NCI-H1105 (cell line): ENCODE measurements around the gene PIK3R2.

Experiments used
- DNase-seq: peaks from one replicate; lab custom pipeline; 2025; lab: John Stamatoyannopoulos, UW

The PIK3R2 gene

DNA sequence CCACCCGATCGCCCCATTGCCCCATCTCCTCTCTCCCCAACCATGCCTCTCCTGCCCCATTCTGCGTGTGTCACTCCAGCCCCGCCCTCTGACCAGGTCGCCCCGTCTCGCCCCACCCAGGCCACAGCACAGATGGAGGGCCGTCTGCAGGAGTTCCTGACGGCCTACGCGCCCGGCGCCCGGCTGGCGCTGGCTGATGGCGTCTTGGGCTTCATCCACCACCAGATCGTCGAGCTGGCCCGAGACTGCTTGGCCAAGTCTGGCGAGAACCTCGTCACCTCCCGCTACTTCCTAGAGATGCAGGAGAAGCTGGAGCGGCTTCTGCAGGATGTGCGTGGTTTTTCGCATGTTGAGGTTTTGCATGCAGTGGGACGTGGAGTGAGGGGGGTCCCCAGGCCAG lies 29.1 kb upstream of the PIK3R2 start:
- no peak for DNase-seq

DNA sequence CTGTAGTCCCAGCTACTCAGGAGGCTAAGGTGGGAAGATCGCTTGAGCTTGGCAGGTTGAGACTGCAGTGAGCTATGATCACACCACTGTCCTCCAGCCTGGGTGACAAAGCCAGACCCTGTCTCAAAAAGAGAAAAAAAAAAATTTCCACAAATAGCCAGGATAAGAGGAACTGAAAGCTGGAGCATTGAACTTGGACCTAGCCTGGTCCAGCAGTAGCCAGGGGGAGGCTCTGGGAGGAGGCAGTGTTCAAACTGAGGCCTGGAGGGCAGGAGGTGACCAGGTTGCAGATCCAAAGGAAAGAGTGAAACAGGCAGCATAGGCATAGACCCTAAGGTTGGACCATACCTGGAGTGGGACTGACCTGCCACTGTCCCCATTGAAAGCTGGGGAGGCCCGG lies 26.9 kb upstream of the PIK3R2 start:
- DNase-seq = no peak

DNA sequence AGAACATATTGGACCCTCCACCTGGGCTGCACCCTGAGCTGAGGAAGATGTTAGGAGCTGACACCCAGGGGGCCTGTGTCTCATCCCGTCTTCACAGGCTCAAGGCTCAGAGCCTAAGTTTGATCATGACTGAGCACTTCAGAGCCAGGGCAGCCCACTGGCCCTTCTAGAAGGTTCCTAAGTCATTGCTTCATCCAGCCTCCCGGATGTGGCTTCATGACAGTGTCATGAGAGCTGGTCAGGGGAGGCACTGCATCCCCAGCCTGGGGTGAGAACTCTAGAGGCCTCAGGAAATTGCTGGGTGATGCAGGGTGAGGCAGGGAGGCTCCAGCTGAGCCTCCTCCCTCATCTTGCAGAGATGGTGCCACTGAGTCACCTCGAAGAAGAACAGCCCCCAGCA lies 24.9 kb upstream of the PIK3R2 start:
- no peak for DNase-seq

DNA sequence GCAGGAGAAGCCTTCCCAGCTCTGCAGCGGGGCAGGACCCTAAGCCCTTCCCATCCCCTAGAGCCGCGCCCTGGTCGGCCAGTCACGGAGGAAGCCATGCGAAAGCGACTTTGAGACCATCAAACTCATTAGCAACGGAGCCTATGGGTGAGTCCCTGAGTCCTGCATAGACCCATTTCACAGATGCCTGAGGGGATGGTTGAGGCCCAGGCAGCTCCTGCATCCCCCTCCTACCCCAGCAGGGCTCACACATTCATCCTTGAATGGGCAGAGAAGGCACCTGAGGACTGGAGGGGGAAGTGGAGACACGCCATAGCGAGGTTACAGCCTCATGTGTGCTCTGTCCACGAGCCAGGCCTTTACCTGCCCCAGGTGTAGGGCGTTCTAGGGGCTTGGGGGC lies 24.2 kb upstream of the PIK3R2 start:
- DNase-seq = no peak

DNA sequence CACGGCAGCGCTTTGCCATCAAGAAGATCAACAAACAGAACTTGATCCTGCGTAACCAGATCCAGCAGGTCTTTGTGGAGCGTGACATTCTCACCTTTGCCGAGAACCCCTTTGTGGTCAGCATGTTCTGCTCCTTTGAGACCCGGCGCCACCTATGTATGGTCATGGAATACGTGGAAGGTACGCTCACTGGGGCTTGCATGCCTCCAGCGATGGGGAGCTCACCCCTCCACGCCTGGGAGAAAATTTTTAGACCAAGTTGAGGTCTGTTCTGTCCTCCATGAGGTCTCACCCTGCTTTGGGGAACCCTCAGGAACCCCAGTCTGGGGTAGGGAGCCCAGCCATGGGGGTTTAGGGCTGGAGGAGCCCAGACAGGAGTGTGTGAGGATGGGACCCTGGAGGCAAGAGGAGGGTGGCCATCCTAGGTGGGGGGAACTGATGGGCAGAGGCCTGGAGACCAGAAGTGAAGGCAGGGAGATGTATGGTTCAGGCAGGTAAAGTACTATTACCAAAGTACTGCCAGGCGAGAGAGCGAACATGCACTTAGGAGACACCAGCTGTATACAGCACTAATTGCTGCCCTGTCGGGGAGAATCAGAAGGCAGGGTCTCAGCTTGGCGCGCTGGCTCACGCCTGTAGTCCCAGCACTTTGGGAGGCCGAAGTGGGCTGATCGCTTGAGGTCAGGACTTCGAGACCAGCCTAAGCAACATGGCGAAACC lies 22.3 kb upstream of the PIK3R2 start:
- no peak for DNase-seq

DNA sequence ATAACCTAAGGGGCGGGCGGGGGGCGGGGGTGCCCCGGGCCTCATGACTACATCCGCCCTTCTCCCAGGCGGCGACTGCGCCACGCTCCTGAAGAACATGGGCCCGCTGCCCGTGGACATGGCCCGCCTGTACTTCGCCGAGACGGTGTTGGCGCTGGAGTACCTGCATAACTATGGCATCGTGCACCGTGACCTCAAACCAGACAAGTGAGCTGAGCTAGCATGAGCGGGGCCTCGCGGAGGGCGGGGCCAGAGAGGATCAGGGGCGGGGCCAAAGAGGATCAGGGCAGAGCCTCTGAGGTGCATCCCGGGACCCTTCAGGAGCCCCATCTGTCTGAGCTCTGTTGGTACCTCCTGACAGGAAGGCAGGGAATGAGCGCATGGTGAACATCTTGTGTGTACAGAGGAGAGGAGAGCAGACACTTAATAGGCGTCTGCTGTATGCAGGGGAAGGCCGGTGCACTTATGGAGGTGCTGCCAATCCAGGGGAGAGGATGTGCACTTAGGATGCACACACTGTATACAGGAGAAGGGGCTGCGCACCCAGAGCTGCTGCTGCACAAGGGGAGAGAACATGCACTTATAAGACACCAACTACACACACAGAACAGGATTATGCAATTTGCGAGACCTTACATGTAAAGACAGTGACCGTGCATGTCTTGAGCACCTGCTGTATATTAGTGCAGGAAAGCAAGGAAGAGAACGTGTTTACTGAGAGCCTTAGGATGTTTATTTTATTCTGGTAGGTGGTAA lies 20.9 kb upstream of the PIK3R2 start:
- DNase-seq = no peak

DNA sequence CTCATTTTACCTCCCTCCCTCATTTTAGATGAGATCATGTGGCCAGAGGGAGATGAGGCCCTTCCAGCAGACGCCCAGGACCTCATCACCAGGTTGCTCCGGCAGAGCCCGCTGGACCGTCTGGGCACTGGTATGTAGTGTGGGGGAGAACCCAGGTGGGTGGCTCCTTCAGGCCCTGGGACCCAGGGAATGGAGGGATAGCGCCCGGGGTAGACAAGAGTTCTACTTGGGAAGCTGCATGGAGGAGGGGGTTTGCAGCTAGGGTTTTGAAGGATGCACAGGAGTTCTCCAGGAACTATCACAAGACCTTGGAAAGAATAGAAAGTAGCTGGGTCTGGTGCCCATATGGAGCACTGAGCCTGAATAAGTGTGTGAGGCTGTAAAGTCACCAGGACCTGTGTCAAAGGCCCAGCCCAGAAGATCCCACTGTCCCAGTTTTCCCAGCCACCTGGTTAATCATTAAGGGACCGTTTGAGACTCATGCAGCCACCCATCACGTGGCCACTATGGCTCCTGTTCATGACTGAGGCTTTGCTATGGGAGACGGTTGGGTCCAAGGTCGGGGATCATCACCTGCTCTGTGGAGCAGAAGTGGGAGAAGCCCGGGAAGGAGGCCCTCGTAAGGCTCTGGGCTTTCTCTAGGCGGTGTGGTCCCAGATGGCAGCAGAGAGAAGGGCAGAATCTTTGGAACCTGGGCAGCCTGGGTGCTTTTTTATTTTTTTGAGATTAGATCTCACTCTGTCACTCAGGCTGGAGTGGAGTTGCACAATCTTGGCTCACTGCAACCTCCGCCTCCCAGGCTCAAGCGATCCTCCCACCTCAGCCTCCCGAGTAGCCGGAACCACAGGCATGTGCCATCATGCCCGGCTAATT lies 17.0 kb upstream of the PIK3R2 start:
- no peak for DNase-seq

DNA sequence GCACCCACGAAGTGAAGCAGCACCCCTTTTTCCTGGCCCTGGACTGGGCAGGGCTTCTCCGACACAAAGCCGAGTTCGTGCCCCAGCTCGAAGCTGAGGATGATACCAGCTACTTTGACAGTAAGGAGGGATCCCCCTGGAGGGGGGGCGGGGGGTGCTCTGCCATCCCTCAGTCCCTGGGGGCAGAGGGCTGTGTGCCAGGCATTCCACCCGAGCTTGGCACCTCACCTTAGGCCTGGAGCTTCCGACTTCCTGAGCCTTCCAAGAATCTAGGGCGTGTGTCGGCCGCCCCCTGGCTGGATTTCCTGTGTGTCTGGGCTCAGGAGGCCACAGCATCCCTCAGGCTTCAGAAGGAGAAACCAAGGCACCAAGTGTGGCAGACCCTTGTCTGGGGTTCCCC lies 15.7 kb upstream of the PIK3R2 start:
- no peak for DNase-seq

DNA sequence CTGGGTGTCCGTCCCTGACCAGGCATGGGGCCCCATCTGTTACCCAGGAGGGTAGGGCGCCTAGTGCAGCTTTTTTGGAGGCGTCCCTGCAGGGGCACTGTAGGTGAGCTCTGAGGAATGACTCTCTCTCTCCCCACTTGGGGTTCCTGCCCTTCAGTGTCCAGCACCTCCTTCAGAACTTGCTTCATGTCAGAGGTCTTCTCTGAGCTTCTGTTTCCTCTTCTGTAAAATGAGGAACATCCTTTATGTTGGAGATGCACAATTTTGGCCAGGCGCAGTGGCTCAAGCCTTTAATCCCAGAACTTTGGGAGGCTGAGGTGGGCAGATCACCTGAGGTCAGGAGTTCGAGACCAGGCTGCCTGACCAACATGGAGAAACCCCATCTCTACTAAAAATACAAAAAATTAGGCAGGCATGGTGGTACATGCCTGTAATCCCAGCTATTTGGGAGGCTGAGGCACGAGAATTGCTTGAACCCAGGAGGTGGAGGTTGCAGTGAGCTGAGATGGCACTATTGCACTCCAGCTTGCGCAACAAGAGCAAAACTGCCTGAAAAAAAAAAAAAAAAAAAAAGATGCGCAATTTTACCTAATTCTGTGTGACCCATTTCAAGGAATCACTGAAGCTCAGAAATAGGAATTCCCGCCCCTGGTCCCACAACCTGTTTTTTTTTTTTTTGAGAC lies 15.2 kb upstream of the PIK3R2 start:
- DNase-seq = no peak

DNA sequence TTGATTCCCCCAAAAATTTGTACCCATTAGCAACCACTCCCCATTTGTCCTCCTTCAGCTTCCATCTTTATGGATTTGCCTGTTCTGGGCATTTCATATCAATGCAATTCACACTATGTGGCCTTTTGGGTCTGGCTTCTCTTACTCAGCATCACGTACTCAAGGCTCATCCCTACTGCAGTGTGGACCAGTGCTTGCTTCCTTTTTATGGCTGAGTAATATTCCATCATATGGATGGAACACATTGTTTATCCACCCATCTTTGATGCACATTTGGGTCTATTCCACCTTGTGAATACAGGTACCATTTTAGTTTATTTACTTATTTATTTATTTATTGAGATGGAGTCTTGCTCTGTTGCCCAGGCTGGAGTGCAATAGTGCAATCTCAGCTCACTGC lies 12.5 kb upstream of the PIK3R2 start:
- DNase-seq = no peak

DNA sequence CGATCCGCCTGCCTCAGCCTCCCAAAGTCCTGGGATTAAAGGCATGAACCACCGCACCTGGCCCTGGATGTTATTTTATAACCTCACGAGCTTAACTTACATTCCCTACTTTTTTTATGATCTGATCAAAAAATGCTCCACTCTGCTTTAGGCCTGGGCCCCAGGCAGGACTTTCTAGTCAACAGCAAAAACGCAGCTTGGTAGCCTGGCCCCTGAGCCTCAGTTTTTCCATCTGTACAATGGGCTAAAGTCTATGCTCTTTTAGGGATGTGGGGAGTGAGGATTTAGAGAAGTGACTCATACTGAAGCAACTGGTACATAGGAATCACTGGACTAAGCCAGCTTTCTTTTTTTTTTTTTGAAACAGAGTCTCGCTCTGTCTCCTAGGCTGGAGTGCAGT lies 11.9 kb upstream of the PIK3R2 start:
- no peak for DNase-seq

DNA sequence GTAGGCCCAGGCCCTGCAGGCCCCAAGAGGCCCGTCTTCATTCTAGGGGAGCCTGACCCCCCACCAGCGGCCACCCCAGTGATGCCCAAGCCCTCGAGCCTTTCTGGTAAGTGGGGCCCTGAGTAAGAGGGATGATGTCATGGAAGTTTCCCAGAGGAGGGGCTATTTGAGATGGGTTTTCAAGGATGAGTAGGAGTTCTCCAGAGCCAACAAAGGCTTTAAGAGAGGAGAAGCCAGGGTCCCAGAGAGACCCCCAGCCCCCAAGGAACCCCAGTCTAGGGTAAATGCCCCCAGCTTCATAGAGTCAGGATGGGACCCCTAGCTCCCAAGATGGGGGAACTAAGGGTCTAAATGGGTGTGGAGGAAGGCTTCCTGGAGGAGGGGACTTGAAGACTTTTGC lies 9.1 kb upstream of the PIK3R2 start:
- DNase-seq = no peak

DNA sequence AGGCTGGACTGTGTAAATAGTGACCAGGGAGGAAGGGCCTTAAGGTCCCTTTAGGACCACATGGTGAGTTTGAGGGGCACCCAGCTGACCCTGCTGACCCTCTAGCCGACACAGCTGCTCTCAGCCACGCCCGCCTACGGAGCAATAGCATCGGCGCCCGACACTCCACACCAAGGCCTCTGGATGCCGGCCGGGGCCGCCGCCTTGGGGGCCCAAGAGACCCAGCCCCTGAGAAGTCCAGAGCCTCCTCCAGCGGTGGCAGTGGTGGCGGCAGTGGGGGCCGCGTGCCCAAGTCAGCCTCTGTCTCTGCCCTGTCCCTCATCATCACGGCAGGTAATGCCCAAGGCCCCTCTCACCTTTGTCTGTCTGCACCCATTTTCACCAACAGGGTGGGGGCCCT lies 8.6 kb upstream of the PIK3R2 start:
- DNase-seq = no peak

DNA sequence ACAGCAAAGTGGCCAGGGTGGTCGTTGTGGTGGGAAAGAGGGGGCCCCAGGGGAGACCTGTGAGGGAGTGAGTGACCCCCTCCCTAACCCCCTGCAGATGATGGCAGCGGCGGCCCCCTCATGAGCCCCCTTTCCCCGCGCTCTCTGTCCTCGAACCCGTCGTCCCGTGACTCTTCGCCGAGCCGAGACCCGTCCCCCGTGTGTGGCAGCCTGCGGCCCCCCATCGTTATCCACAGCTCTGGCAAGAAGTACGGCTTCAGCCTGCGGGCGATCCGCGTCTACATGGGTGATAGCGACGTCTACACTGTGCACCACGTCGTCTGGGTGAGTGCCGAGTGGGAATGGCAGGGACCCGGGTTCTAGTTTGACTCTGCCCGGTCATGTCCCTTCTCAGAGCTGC lies 8.1 kb upstream of the PIK3R2 start:
- no peak for DNase-seq

DNA sequence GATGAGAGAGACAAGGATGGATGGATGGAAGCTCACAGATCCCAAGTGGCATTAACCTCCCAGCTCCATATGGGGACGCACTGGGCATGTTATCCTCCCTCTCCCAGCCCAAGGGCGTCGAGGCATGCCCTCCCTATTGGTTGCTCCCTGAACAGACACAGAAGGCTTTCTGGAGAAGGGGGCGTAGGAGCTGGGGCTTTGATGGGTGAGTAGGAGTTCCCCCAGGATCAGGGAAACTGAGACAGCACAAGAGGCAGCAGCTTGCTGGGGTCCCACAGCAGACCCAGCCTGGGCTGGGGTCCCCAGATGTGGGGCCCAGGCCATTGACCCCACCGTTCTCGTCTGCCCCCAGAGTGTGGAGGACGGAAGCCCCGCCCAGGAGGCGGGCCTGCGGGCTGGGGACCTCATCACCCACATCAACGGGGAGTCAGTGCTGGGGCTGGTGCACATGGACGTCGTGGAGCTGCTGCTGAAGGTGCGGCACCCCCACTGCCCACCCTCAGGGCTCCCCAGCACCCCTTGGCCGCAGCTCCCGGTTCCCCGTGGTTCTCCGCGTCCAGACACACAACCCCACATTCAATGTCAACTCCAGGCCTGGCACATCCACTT lies 7.5 kb upstream of the PIK3R2 start:
- DNase-seq = no peak

DNA sequence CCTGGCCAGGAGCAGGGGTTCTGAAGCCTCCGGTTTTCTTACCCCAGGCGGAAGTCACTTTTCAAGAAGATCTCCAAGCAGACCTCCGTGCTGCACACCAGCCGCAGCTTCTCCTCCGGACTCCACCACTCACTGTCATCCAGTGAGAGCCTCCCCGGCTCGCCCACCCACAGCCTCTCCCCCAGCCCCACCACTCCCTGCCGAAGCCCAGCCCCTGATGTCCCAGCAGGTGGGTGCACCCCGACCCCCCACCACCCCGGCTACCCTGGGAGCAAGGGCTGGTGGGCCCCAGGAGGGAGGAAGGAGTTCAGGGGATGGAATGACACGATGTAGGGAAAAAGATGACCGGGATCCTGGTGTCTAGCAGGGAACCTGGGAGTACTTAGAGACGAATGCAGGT lies 5.6 kb upstream of the PIK3R2 start:
- no peak for DNase-seq

DNA sequence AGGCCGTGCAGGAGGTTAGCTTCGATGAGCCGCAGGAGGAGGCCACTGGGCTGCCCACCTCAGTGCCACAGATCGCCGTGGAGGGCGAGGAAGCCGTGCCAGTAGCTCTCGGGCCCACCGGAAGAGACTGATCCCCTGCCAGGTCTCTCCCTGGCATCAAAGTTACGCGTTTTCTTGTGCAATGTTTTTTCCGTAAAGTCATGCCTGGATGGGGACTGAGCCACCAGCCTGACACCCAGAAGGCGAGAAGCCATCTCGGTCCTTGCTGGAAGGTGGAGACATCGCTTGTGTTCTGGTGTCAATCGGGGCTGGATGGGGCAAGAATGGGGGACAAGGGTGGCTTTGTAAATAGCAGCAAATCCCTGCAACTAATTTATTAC lies 3.4 kb upstream of the PIK3R2 start:
- DNase-seq = no peak

DNA sequence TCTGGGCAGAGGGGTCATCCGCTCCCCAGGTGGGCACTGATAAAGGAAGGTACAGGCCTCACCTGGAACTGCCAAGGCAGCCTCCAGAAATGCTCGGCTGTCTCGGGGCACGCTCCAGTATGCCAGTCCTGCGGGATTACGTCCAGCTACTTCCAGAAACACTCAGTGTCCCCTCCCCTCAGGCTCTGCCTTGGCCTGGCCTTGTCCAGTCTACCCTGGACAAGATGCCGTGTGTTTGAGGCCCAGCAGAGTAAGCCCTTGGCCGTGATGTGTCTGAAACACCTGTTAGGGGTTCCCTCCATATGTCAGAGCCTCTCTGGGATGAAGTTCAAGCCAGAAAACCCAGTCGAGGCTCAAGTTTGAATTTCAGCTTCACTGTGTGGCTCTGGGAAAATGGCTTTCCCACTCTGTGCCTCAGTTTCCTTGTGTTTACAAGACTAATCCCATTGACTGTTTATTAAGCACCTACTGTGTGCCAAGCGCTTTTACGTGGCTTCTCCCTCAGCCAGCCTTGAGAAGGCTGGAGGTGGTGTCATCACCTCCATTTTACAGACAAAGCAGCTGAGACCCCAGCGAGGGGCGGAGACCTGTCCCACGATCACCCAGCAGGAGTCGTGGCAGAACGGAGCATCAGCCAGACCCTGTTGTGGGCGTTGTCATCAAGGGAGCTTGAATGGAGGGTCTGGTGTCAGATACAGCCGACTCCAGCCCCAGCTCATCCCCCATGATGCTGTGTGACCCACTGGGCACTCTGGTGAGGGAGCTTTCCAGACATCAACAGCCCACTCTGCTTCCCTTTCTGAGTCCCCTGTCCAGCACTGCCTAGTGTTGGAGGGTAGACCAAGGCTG lies 2.0 kb upstream of the PIK3R2 start:
- no peak for DNase-seq

DNA sequence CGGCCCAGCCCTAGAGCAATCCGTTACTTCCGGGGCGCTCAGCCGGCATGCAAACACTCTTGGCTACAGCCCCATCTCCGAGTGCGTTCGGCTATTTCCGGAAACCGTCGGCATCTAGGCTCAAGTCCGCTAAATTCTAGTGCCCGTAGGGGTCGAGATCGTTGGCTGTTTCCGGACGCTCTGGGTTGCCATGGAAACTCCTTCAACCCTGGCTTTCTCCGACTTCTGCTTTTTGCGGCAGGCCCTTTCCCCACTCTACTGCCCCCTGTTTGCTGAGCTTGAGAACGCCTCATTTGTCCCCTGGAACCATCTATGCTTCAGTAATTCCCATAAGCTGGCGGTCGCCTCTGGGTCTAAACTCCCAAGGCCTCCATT lies 534 bp upstream of the PIK3R2 start:
- DNase-seq = peak; percentile 92

DNA sequence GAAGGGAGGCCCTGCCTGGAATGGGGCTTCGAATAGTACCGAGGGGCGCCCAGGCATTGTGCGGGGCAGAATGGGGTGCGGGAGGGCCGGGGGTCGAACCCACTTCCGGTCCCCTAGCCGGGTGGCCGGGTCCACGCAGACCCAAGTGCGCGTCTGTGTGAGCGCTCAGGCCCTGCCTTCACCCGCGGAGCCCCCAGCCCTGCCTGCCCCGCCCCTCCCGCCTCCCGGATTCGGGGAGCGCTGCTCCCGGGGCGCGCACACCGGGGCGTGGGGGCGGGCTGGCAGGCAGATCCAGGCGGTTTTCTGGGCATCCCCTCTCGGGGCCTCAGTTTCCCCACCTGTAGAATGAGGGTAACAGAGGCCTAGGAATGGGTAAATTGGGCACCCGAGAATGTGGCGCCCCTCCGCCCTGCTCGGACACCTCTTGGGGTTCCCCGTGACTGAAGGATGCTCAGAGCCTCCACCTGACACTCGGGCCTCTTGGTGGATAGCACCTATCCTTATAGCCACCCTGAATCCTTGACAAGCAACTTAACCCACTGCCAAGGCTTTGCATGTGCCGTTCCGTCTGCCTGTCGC lies 682 bp downstream of the PIK3R2 start:
- DNase-seq = no peak
